ENCODE results near the gene VTA1. TPM values are rescaled to one million over a fixed set of nuclear protein-coding genes. Genes with fewer than 3 reads are reported as not detected.
"Not testable (repeated sequence)": the region's sequence is repeated elsewhere in the genome, so short reads cannot be mapped to it uniquely, and the experiment has no call there.

Gene VTA1
- total RNA-seq, 2 donors from 2014 or later, result 32.6 to 48.0 TPM

GRCh38 chr6:142153196-142153595, 6.1 kb downstream of the VTA1 start:
- no peak for ATAC-seq
- Mint-ChIP-seq H3K27ac (no peak overlapping the region), H3K4me1 (ENCODE audit: low read depth in 2 of 2) (peaks cover 40 to 52% of the 10 kb centered on the region in 2 donors), H3K4me3 (no peak overlapping the region), H3K36me3 (peaks cover 4% of the 10 kb centered on the region), H3K9me3 (no peaks in the 10 kb centered on the region), H3K27me3 (no peaks in the 10 kb centered on the region)
- no peak for DNase-seq (ENCODE audit: low spot score)

GRCh38 chr6:142154336-142154735, 7.3 kb downstream of the VTA1 start:
- Mint-ChIP-seq H3K27me3 (no peaks in the 10 kb centered on the region), H3K36me3 (peaks cover 4% of the 10 kb centered on the region), H3K27ac (no peak overlapping the region), H3K4me1 (ENCODE audit: low read depth in 2 of 2) (peaks cover 34 to 44% of the 10 kb centered on the region in 2 donors), H3K9me3 (no peaks in the 10 kb centered on the region), H3K4me3 (no peak overlapping the region)
- no peak for ATAC-seq
- no peak for DNase-seq (ENCODE audit: low spot score)

- Mint-ChIP-seq H3K4me3 (no peak overlapping the region), H3K9me3 (no peaks in the 10 kb centered on the region), H3K4me1 (ENCODE audit: low read depth in 2 of 2) (peaks cover 32 to 41% of the 10 kb centered on the region in 2 donors), H3K36me3 (peaks cover 4% of the 10 kb centered on the region), H3K27me3 (no peaks in the 10 kb centered on the region), H3K27ac (no peak overlapping the region)
- ATAC-seq (no peak), DNase-seq (ENCODE audit: low spot score) (no peak)
Measured at GRCh38 chr6:142155091-142155490, 8.0 kb downstream of the VTA1 start.

GRCh38 chr6:142155895-142156757, 9.1 kb downstream of the VTA1 start:
- ATAC-seq, result no peak
- Mint-ChIP-seq H3K4me1 (ENCODE audit: low read depth in 2 of 2) (peaks cover 29 to 34% of the 10 kb centered on the region in 2 donors), H3K27ac (peak overlapping the region in 1 of 2 donors; percentile 35), H3K36me3 (no peaks in the 10 kb centered on the region), H3K9me3 (no peaks in the 10 kb centered on the region), H3K27me3 (no peaks in the 10 kb centered on the region), H3K4me3 (peak overlapping the region; percentile 28)
- no peak for DNase-seq (ENCODE audit: low spot score)

- ATAC-seq; H3K36me3 Mint-ChIP-seq; H3K27me3 Mint-ChIP-seq; H3K9me3 Mint-ChIP-seq; DNase-seq (ENCODE audit: low spot score); H3K4me3 Mint-ChIP-seq: not testable (repeated sequence)
- Mint-ChIP-seq H3K27ac (peak overlapping the region in 1 of 2 donors; percentile 35), H3K4me1 (ENCODE audit: low read depth in 2 of 2) (peaks cover 26 to 32% of the 10 kb centered on the region in 2 donors)
Measured at GRCh38 chr6:142156758-142157068, 9.7 kb downstream of the VTA1 start.

GRCh38 chr6:142162780-142163179, 15.7 kb downstream of the VTA1 start:
- DNase-seq (ENCODE audit: low spot score), result no peak
- ATAC-seq, result no peak
- no peak overlapping the region for H3K27ac Mint-ChIP-seq

GRCh38 chr6:142165227-142165626, 18.2 kb downstream of the VTA1 start:
- no peaks in the 10 kb centered on the region for H3K9me3 Mint-ChIP-seq
- no peak overlapping the region for H3K4me3 Mint-ChIP-seq
- DNase-seq (ENCODE audit: low spot score) (no peak), ATAC-seq (no peak)
- H3K27me3 Mint-ChIP-seq, result no peaks in the 10 kb centered on the region
- no peaks in the 10 kb centered on the region for H3K36me3 Mint-ChIP-seq
- no peak overlapping the region for H3K27ac Mint-ChIP-seq
- H3K4me1 Mint-ChIP-seq (ENCODE audit: low read depth in 2 of 2), result peaks cover 21 to 24% of the 10 kb centered on the region in 2 donors

More at GRCh38 chr6:142162780-142163179, 15.7 kb downstream of the VTA1 start:
- H3K4me1 Mint-ChIP-seq (ENCODE audit: low read depth in 2 of 2), result peaks cover 26 to 28% of the 10 kb centered on the region in 2 donors
- H3K4me3 Mint-ChIP-seq, result no peak overlapping the region
- H3K27me3 Mint-ChIP-seq, result no peaks in the 10 kb centered on the region
- H3K9me3 Mint-ChIP-seq, result no peaks in the 10 kb centered on the region
- H3K36me3 Mint-ChIP-seq, result no peaks in the 10 kb centered on the region

- no peaks in the 10 kb centered on the region for H3K9me3 Mint-ChIP-seq
Measured at GRCh38 chr6:142167071-142167470, 20.0 kb downstream of the VTA1 start.

GRCh38 chr6:142167486-142167885, 20.4 kb downstream of the VTA1 start:
- Mint-ChIP-seq H3K27ac (no peak overlapping the region), H3K36me3 (peaks cover 2% of the 10 kb centered on the region), H3K4me1 (ENCODE audit: low read depth in 2 of 2) (peaks cover 13 to 17% of the 10 kb centered on the region in 2 donors), H3K27me3 (no peaks in the 10 kb centered on the region), H3K9me3 (no peaks in the 10 kb centered on the region), H3K4me3 (no peak overlapping the region)
- DNase-seq (ENCODE audit: low spot score) (no peak), ATAC-seq (no peak)

More at GRCh38 chr6:142167071-142167470, 20.0 kb downstream of the VTA1 start:
- no peak for ATAC-seq
- Mint-ChIP-seq H3K4me1 (ENCODE audit: low read depth in 2 of 2) (peaks cover 15 to 20% of the 10 kb centered on the region in 2 donors), H3K4me3 (no peak overlapping the region), H3K27ac (no peak overlapping the region), H3K27me3 (no peaks in the 10 kb centered on the region), H3K36me3 (no peaks in the 10 kb centered on the region)
- no peak for DNase-seq (ENCODE audit: low spot score)

- peaks cover 23% of the 10 kb centered on the region for H3K36me3 Mint-ChIP-seq
- DNase-seq (ENCODE audit: low spot score) (no peak), ATAC-seq (no peak)
- H3K4me1 Mint-ChIP-seq (ENCODE audit: low read depth in 2 of 2), result peaks cover 0 to 3% of the 10 kb centered on the region in 2 donors
- no peaks in the 10 kb centered on the region for H3K9me3 Mint-ChIP-seq
- no peak overlapping the region for H3K27ac Mint-ChIP-seq
- H3K4me3 Mint-ChIP-seq, result no peak overlapping the region
- H3K27me3 Mint-ChIP-seq, result no peaks in the 10 kb centered on the region
Measured at GRCh38 chr6:142171351-142171750, 24.3 kb downstream of the VTA1 start.

GRCh38 chr6:142172758-142173157, 25.7 kb downstream of the VTA1 start:
- no peak overlapping the region for H3K27ac Mint-ChIP-seq
- no peak for DNase-seq (ENCODE audit: low spot score)

GRCh38 chr6:142173980-142174379, 26.9 kb downstream of the VTA1 start:
- Mint-ChIP-seq H3K27ac (no peak overlapping the region), H3K36me3 (peaks cover 43% of the 10 kb centered on the region), H3K4me1 (ENCODE audit: low read depth in 2 of 2) (peaks cover 0 to 3% of the 10 kb centered on the region in 2 donors), H3K9me3 (peaks cover 3% of the 10 kb centered on the region), H3K4me3 (no peak overlapping the region), H3K27me3 (no peaks in the 10 kb centered on the region)
- no peak for ATAC-seq
- DNase-seq (ENCODE audit: low spot score), result no peak

More at GRCh38 chr6:142172758-142173157, 25.7 kb downstream of the VTA1 start:
- ATAC-seq, result no peak
- Mint-ChIP-seq H3K27me3 (no peaks in the 10 kb centered on the region), H3K9me3 (peaks cover 3% of the 10 kb centered on the region), H3K4me3 (no peak overlapping the region), H3K36me3 (peaks cover 36% of the 10 kb centered on the region), H3K4me1 (ENCODE audit: low read depth in 2 of 2) (peaks cover 0 to 3% of the 10 kb centered on the region in 2 donors)

- H3K27me3 Mint-ChIP-seq, result no peaks in the 10 kb centered on the region
- H3K27ac Mint-ChIP-seq, result no peak overlapping the region
- DNase-seq (ENCODE audit: low spot score) (no peak), ATAC-seq (no peak)
- H3K36me3 Mint-ChIP-seq, result peaks cover 43% of the 10 kb centered on the region
- peaks cover 3% of the 10 kb centered on the region for H3K9me3 Mint-ChIP-seq
- H3K4me3 Mint-ChIP-seq, result no peak overlapping the region
- peaks cover 0 to 3% of the 10 kb centered on the region in 2 donors for H3K4me1 Mint-ChIP-seq (ENCODE audit: low read depth in 2 of 2)
Measured at GRCh38 chr6:142174703-142175102, 27.6 kb downstream of the VTA1 start.

- H3K27ac Mint-ChIP-seq, result no peak overlapping the region
- H3K9me3 Mint-ChIP-seq, result peaks cover 3% of the 10 kb centered on the region
- no peaks in the 10 kb centered on the region for H3K27me3 Mint-ChIP-seq
- peaks cover 5 to 9% of the 10 kb centered on the region in 2 donors for H3K4me1 Mint-ChIP-seq (ENCODE audit: low read depth in 2 of 2)
- ATAC-seq, result no peak
- peaks cover 40% of the 10 kb centered on the region for H3K36me3 Mint-ChIP-seq
- H3K4me3 Mint-ChIP-seq, result no peak overlapping the region
- DNase-seq (ENCODE audit: low spot score), result no peak
Measured at GRCh38 chr6:142178129-142178528, 31.1 kb downstream of the VTA1 start.
